OCI-LY1 (cell line): ENCODE results near the gene OLA1.

ENCODE experiments used
- H2AFZ ChIP-seq: fragments of 200-600 bp; sonication (generic), shearing (Covaris generic); 2 replicates; pipeline ENCODE4 v1.6.0; 2014; ENCODE audit warnings: antibody characterized with exemption, mild to moderate bottlenecking, low read length
- H3F3A ChIP-seq: fragments of 200-600 bp; sonication (generic), shearing (Covaris generic); 2 replicates; pipeline ENCODE4 v1.6.0; 2014; ENCODE audit warnings: mild to moderate bottlenecking, antibody characterized with exemption, low read length, moderate library complexity; ENCODE audit not compliant: insufficient read depth
- H3K27ac ChIP-seq: fragments of 200-600 bp; sonication (generic); 2 replicates; pipeline ENCODE4 v1.5.1; 2014; ENCODE audit warnings: low read length, mixed run types, mild to moderate bottlenecking, low read depth; ENCODE audit not compliant: poor library complexity, severe bottlenecking
- H3K27me3 ChIP-seq: fragments of 200-600 bp; sonication (generic); 2 replicates; pipeline ENCODE4 v1.6.0; 2014; ENCODE audit warnings: antibody characterized with exemption, mild to moderate bottlenecking, low read length, moderate library complexity; ENCODE audit not compliant: insufficient read depth
- H3K36me3 ChIP-seq: fragments of 200-600 bp; sonication (generic); 2 replicates; pipeline ENCODE4 v1.6.1; 2014; ENCODE audit warnings: mild to moderate bottlenecking, antibody characterized with exemption, low read length, moderate library complexity, mixed read lengths; ENCODE audit not compliant: insufficient read depth
- H3K4me1 ChIP-seq: fragments of 200-600 bp; sonication (generic); 2 replicates; pipeline ENCODE4 v1.5.1; 2014; ENCODE audit warnings: mild to moderate bottlenecking, low read length, moderate library complexity; ENCODE audit not compliant: insufficient read depth, severe bottlenecking
- H3K4me2 ChIP-seq: fragments of 200-600 bp; sonication (generic), shearing (Covaris generic); 2 replicates; pipeline ENCODE4 v1.6.1; 2014; ENCODE audit warnings: low read length
- H3K4me3 ChIP-seq: fragments of 200-600 bp; sonication (generic); 2 replicates; pipeline ENCODE4 v1.5.1; 2014; ENCODE audit warnings: low read length, low read depth, mild to moderate bottlenecking, mixed read lengths; ENCODE audit not compliant: poor library complexity, severe bottlenecking
- H3K79me2 ChIP-seq: fragments of 200-600 bp; shearing (Covaris generic); 2 replicates; pipeline ENCODE4 v1.6.1; 2016; ENCODE audit warnings: mixed run types, low read length, mixed read lengths; ENCODE audit not compliant: insufficient read depth
- H3K9ac ChIP-seq: fragments of 200-600 bp; sonication (generic), shearing (Covaris generic); 2 replicates; pipeline ENCODE4 v1.6.1; 2014; ENCODE audit warnings: mild to moderate bottlenecking, low read length, mixed read lengths
- H3K9me2 ChIP-seq: fragments of 200-600 bp; sonication (generic), shearing (Covaris generic); 2 replicates; pipeline ENCODE4 v1.6.1; 2014; ENCODE audit warnings: low read depth, mild to moderate bottlenecking, low read length, mixed read lengths
- H3K9me3 ChIP-seq: fragments of 200-600 bp; shearing (Covaris generic); 2 replicates; pipeline ENCODE4 v1.6.1; 2014; ENCODE audit warnings: low read length, mixed read lengths
- H4K20me1 ChIP-seq: fragments of 200-600 bp; sonication (generic), shearing (Covaris generic); 2 replicates; pipeline ENCODE4 v1.6.0; 2016; ENCODE audit warnings: mild to moderate bottlenecking, low read length; ENCODE audit not compliant: insufficient read depth
- CTCF ChIP-seq: fragments of 200-600 bp; sonication (generic), shearing (Covaris generic); IDR thresholded peaks from 2 replicates; pipeline ENCODE4 v1.5.1; 2017; ENCODE audit warnings: mild to moderate bottlenecking, antibody characterized with exemption, low read length, moderate library complexity, mixed read lengths
- EZH2 ChIP-seq: fragments of 200-600 bp; sonication (generic), shearing (Covaris generic); IDR thresholded peaks from 2 replicates; pipeline ENCODE4 v1.8.0; 2017; ENCODE audit warnings: borderline replicate concordance, mixed run types, mild to moderate bottlenecking, antibody characterized with exemption, low read length, moderate library complexity, mixed read lengths

The OLA1 gene

GRCh38 chr2:174051741-174052583 is 196.4 kb downstream of the OLA1 start:
- Histone ChIP-seq H3K79me2 (no peaks in the 10 kb centered on the region), H3K4me1 (no peaks in the 10 kb centered on the region), H3K9me2 (no peaks in the 10 kb centered on the region), H3K27me3 (no peaks in the 10 kb centered on the region; the same call in 1 of the 2 replicates), H3K9me3 (no peaks in the 10 kb centered on the region), H3K27ac (no peak overlapping the region), H3K36me3 (no peaks in the 10 kb centered on the region), H3K4me3 (no peak overlapping the region), H3K9ac (no peak overlapping the region), H4K20me1 (no peaks in the 10 kb centered on the region), H2AFZ (no peak overlapping the region), H3F3A (no peaks in the 10 kb centered on the region), H3K4me2 (no peak overlapping the region)
- TF ChIP-seq EZH2 (no peak), CTCF (no peak)

- Histone ChIP-seq H3K27ac (no peak overlapping the region), H3K4me1 (no peaks in the 10 kb centered on the region), H3K79me2 (no peaks in the 10 kb centered on the region), H3K9ac (no peak overlapping the region), H3K27me3 (peaks cover 3% of the 10 kb centered on the region; the same call in 1 of the 2 replicates), H2AFZ (no peak overlapping the region), H3K9me2 (no peaks in the 10 kb centered on the region), H3F3A (no peaks in the 10 kb centered on the region), H3K9me3 (no peaks in the 10 kb centered on the region), H3K4me2 (no peak overlapping the region), H3K36me3 (no peaks in the 10 kb centered on the region), H3K4me3 (no peak overlapping the region), H4K20me1 (no peaks in the 10 kb centered on the region)
- TF ChIP-seq CTCF, result no peak
- TF ChIP-seq EZH2, result no peak
Measured at GRCh38 chr2:174051068-174051467, 197.3 kb downstream of the OLA1 start.

- peaks cover 4% of the 10 kb centered on the region; the same call in 1 of the 2 replicates for H3K27me3 ChIP-seq
- H3K4me1 ChIP-seq, result no peaks in the 10 kb centered on the region
- H3K4me2 ChIP-seq, result no peak overlapping the region
- H3K9me3 ChIP-seq, result no peaks in the 10 kb centered on the region
- no peak overlapping the region for H3K9ac ChIP-seq
- no peaks in the 10 kb centered on the region for H3K9me2 ChIP-seq
- no peak overlapping the region for H3K4me3 ChIP-seq
- H3K36me3 ChIP-seq, result no peaks in the 10 kb centered on the region
- no peak overlapping the region for H2AFZ ChIP-seq
- no peak overlapping the region for H3K27ac ChIP-seq
- no peaks in the 10 kb centered on the region for H4K20me1 ChIP-seq
- TF ChIP-seq EZH2 (no peak), CTCF (no peak)
- H3K79me2 ChIP-seq, result no peaks in the 10 kb centered on the region
- no peaks in the 10 kb centered on the region for H3F3A ChIP-seq
Measured at GRCh38 chr2:174049895-174050294, 198.4 kb downstream of the OLA1 start.
